Inflammatory macrophage (primary cell): ENCODE results near the gene RIPK1.
"Not testable (repeated sequence)": the region's sequence is repeated elsewhere in the genome, so short reads cannot be mapped to it uniquely, and the experiment has no call there.

ENCODE experiments used
- DNase-seq, 2 donors: peaks; one replicate each; pipeline ENCODE4 v3.0.0-alpha.2; 2020 to 2022

RIPK1 gene

GRCh38 chr6:3045777-3046176 lies 22.5 kb upstream of the RIPK1 start:
- no peak for DNase-seq

GRCh38 chr6:3046295-3046694 lies 22.0 kb upstream of the RIPK1 start:
- DNase-seq: peak; percentile 61 to 74

GRCh38 chr6:3048009-3048408 lies 20.3 kb upstream of the RIPK1 start:
- not testable (repeated sequence) for DNase-seq

DNA sequence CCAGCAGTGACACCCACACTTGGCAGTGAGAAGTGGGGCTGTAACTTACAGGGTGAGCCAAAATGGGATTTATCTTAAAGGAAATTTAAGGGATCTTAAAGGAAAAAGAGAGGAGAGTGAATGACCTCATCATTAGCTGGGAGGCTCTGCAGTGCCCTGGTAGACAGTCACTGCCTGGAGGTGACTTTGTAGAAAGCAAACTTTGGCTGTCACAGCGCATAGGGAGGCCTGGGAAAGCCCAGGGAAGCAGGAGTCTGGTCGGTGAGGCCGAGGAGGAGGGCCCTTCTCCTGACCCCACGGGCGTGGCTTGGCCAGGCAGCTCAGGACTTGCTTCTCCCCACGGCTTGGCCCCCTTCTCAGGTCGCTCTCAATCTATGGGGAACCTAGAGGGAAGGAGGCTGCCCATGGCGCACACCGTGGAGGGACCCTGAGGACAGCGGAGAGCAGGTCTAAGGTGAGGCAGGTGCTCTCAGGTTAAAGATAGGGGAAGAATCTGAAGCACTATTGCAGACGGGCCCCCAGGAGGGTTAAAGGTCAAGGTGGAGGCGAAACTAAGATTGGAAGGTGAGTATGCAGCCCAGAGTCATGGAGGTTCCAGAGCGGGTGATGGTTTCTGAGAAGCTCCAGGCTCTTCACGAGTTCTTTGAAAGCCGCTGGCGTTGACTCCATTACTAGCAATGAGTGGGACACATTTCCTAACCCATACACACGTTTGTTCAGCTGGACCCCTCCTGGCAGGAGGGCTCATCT lies 15.6 kb upstream of the RIPK1 start:
- DNase-seq: no peak

GRCh38 chr6:3053231-3053508 lies 15.1 kb upstream of the RIPK1 start:
- no peak for DNase-seq

- not testable (repeated sequence) for DNase-seq
Measured at GRCh38 chr6:3054229-3055157, 13.8 kb upstream of the RIPK1 start.

DNA sequence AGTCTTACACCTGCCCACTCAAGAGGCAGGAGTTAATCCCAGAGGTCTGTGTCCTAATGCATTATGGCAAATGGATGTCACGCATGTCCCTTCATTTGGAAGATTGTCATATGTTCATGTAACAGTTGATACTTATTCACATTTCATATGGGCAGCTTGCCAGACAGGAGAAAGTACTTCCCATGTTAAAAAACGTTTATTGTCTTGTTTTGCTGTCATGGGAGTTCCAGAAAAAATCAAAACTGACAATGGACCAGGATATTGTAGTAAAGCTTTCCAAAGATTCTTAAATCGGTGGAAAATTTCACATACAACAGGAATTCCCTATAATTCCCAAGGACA lies 13.2 kb upstream of the RIPK1 start:
- not testable (repeated sequence) for DNase-seq

DNA sequence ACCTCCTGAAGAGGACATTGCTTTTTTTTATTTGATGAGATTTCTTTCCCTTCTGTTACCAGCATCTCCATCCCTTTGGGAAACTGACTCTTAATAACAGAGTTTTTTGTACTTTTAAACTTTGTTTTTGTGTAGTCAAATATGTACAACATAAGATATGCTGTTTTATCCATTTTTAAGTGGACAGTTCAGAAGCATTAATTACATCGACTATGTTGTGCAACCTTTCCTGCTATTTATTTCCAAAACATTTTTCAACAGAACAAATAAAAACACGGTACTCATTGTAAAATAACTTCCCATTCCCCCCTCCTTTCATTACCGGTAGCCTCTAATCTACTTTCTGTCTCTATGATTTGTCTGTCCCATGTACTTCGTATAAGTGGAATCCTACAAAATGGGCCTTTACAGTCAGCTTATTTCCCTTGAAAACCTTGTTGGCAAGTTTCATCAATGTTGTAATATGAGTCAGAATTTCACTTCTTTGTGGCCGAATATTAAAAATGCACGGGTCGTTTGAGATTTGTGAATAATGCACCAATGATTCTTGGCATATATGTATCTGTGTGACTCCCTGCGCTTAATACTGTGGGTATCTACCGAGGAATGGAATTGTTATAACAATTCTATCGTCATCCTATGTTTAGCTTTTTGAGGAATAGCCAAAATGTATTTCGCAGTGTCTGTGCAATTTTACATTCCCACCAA lies 11.1 kb upstream of the RIPK1 start:
- DNase-seq: no peak

DNA sequence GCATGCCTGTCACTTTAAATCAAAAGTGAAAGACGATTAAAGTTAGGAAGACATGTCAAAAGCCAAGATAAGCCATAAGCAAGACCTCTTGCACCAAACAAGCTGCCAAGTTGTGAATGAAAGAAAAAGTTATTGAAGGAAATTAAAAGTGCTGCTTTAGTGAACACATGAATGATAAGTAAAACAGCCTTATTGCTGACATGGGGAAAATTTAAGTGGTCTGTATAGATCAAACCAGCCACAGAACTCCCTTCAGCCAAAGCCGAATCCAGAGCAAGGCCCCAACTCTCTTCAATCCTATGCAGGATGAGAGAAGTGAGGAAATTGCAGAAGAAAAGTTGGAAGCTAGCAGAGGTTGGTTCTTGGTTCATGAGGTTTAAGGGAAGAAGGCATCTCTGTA lies 9.3 kb upstream of the RIPK1 start:
- peak in 1 of 2 donors; percentile 3 for DNase-seq

- not testable (repeated sequence) for DNase-seq
Measured at GRCh38 chr6:3060092-3060491, 8.2 kb upstream of the RIPK1 start.

DNA sequence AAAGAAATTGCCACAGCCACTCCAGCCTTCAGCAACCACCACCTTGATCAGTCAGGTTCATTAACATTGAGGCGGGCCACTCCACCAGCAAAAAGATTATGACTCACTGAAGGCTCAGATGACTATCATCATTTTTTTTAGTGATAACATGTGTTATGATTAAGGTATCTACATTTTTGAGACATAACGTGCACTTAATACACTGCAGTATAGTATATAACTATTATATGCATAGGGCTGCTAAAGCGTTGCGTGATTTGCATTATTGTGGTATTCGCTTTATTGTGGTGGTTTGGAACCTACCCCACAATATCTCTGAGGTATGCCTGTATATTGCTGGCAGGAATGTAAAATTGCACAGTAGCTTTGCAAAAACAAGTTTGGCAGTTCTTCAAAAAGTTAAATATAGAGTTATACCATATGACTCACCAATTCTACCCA lies 6.8 kb upstream of the RIPK1 start:
- no peak for DNase-seq

DNA sequence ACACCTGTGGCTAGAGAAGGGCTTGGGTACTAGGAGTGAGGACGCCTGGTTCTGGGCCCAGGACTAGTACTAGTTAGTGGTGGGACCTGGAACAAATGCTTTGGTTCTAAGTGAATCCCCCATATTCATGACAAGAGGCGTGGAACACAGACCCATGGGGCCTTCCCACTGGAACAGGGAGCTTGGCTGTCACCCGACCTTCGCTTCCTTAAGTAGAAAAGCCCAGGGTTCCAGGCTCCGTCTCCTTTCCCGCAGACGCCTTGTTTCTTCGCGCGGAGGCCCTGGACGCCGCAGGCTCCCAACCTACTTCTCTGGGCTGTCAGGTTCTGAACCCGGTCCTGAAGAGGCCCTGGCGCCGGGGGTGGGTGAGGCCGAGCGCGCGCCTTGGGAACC lies 5.0 kb upstream of the RIPK1 start:
- peak in 1 of 2 donors; percentile 19 for DNase-seq

GRCh38 chr6:3063733-3064700 lies 4.3 kb upstream of the RIPK1 start:
- peak; percentile 97 to 98 for DNase-seq

- DNase-seq: no peak
Measured at GRCh38 chr6:3071568-3071967, 3.3 kb downstream of the RIPK1 start.

DNA sequence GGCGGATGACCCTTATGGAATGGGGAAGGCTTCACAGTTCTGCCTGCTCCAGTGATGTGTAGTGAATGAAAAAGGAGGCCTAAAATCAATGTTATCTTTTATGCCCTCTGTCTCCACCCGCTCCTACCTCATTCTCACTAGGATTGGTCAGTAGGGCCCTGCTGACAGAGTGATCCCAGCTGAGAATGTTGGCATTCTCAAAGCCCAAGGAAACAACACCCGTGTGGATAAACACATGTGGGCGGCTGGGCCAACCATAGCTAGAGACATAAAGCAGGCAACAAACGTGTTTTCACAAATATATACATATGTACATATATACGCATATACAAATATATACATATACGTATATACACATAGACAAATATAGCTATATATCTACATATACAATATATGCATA lies 4.5 kb downstream of the RIPK1 start:
- no peak for DNase-seq

GRCh38 chr6:3073382-3073781 lies 5.1 kb downstream of the RIPK1 start:
- DNase-seq: no peak

DNA sequence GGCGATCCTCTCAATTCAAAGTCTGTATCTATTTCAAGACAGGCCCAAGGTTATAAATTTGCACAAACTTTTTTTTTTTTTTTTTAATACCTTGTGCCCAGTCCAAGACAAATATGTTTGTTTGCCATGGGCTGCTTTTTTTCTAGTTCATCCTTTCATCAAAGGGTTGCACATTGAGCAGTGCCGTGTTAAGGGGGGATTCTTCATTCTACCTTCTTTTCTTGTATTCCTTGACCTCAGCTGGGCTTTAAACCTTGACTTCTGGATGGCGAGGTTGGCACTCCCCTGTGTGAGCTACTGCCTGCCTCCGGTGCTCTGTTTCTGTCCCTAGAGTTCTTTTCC lies 7.4 kb downstream of the RIPK1 start:
- no peak for DNase-seq

DNA sequence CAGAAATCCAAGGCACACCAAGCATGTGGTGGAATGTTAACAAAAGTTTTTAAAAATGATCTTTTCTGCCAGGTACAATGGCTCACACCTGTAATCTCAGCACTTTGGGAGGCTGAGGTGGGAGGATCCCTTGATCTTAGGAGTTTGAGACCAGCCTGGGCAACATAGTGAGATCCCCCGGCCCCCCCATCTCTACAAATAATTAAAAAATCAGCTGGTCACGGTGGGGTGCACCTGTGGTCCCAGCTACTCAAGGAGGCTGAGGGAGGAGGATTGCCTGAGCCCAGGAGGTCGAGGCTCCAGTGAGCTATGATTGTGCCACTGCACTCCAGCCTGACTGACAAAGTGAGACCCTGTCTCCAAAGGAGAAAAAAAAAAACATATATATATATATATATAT lies 8.0 kb downstream of the RIPK1 start:
- no peak for DNase-seq

DNA sequence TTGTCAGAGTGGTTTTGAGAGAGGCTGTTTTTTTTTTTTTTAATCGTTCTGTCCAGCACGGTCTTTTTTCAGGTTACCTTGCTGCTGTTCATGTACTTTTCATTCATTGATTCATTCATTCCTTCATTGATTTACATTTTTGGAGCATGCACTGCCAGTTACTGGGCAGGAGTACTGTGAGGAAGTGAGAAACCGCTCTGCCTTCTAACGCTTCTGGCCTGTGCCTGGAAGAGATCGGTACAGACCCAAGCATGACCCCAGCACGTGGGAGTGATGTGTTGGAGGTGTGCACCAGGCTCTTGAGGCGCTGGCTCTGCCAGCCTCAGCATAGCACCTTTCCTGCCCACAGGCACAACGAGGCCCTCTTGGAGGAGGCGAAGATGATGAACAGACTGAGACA lies 9.1 kb downstream of the RIPK1 start:
- DNase-seq: no peak

DNA sequence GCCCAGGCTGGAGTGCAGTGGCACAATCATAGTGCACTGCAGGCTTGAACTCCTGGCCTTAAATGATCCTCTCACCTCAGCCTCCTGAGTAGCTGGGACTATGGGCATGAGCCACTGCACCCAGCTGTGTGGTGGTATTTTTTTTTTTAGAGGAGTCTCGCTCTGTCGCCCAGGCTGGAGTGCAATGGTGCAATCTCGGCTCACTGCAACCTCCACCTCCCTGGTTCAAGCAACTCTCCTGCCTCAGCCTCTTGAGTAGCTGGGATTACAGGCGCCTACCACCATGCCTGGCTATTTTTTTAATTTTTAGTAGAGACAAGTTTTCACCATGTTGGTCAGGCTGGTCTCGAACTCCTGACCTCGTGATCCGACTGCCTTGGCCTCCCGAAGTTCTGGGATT lies 10.7 kb downstream of the RIPK1 start:
- DNase-seq: not testable (repeated sequence)

DNA sequence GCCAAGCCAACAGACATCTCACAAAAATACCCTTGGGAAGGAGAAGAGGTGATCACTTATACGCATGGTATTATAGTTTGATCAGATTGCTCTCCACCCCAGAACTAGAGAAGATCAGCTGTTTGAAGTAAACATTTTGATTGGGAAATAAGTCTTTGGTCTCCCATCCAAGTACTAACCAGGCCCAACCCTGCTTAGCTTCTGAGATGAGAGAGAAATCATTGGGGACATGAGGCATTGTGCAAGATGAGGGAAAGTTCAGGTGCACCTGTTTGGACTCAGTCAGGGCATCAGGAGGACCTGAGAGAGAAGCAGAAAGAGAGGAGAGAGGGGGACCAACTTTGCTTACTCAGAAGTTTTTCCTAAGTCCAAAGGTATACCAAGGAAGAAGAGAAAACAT lies 11.4 kb downstream of the RIPK1 start:
- DNase-seq: no peak

GRCh38 chr6:3081960-3082359 lies 13.7 kb downstream of the RIPK1 start:
- DNase-seq: peak; percentile 80 to 85
